Stimulated activated naive CD4-positive, alpha-beta T cell treated with Interleukin-2 at 50 U/mL for 16 hours (primary cell): ENCODE results near the gene TMC8.
A peak's percentile ranks its signal among the peaks of the same experiment; 100 is the strongest.

Source experiments
- DNase-seq: peaks from one replicate; lab custom pipeline; 2025; lab: John Stamatoyannopoulos, UW

The TMC8 gene

DNA sequence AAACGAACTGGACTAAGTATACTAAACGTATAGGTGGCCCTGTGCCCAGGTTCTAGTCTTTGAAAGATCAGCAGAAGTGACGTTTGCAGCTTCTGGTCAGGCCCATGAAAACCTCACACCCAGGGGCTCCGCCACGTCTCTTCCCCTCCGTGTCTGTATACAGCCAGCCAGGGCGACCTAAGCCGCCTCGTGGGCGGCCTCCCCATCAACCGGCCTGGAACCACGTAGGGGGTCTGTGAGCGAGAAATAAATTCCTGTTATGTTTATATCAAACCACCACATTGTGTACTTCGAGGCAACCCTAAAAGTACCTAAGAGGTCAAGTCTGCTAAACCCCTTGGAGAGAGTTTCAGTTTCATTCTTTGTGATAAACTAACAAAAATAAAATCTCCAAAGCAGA lies 49.5 kb downstream of the TMC8 start:
- no peak for DNase-seq

DNA sequence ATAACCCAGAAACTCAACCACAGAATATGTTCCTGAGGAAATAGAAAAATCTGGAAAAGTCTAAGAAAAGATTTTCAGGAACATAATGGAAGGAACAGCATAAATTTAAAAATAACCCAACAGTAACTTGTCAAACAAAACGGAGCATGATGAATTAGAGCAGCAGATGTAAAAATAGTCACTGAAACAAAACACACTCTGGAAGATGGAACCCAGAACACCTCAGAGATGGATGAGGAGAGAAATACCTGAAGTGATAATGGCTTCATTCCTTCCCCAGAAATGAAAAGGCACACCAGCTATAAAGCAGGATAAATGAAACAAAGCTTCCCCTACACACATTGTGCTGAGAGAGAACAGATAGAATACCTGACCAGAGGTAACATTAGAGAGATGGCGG lies 49.9 kb downstream of the TMC8 start:
- DNase-seq: no peak

DNA sequence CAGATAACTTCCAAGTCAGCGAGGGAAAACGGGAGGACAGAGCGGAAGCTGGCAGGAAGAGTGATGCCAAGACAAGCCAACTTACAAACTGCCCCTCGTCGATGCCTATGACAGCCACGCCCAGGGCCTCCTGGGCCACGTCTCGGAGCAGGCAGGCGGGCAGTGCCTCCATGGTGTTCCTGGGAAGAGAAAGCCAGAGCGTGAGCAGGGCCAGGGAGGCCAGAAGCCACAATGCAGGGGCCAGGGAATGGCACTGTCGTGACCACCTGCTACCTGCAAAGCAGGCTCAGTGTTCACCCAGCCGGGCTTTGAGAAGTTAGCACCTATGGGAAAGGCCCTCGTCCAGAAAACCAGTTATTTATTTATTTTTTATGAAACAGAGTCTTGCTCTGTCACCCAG lies 51.9 kb downstream of the TMC8 start:
- no peak for DNase-seq

DNA sequence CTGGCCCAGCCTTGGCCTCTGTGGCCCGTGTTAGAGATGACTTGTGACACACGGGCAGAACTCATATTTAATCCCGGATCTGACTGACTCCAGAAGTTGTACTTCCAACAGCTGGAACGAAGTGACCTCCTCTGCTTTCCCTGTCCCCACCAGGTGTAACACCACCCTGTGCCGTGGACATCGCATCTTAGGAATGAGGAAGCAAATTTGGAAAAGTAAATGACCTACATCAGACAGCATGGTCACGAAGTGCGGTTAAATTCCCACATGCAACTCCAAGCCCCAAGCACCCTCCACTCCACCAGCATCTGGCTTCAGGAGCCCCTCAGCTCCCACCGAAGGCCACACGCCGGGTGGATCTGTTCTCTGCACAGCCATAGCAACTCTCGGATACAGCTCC lies 53.3 kb downstream of the TMC8 start:
- no peak for DNase-seq

DNA sequence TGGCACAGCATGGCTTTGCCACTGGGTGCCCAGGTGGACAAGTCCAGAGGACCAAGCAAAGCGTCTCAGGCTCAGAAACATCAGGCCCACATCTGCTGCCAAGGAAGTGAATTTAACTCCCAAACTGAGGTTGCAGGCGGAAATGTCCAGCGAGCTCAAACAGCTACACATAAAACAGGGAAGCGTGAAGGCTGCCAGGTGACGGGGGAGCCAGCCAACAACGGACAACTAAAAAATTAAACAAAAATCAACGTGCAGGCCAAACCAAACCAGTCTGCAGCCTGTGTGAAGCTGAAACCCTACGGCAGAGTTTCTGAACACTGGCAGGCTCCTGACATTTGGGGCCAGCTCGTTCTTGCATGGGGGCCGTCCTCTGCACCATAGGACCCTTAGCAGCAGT lies 53.8 kb downstream of the TMC8 start:
- DNase-seq: no peak

DNA sequence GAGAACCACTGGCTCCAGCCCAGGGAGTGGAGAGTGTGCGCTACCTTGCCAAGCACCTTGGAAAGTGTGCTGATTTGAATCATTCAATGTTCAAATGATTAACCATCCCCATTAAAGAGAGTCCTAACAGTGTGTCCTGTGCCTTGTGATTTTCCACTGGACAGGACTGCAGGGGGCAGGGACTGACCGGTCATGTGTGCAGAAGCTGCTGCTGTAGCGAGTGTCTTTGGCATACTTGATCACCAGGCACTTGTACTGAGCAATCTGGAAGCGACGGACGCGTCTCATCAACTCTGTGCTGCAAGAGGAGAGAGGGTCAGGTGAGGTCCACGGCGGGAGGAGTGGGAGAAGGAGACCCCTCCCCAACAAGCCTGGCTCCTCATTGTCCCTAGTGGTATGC lies 54.3 kb downstream of the TMC8 start:
- no peak for DNase-seq

DNA sequence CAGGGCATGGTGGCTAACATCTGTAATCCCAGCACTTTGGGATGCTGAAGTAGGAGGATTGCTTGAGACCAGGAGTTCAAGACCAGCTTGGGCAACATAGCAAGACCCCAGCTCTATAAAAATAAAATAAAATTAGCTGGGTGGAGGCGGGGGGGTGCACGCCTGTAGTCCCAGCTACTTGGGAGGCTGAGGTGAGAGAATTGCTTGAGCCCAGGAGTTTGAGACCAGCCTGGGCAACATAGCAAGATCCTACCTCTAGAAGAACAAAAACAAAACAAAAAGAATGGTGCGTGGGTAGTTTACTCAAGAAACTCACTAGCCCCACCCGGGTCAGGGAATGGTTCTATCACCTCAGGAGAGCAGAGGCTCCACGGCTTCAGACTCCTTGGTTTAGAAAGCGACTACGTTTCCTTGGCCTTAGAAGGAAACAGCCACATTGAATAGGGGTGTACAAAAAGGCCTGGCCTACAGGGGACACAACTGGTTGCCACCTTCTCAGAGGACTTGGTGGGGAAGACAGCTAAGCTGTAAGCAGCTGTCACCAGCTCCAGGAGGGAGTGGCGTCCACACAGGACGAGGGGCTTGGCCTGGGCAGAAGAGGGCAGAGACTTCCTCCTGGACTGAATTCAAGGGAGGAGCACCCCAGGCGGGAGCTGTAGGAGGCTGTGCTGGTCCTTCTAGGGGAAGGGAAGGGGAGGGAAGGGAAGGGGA lies 55.6 kb downstream of the TMC8 start:
- DNase-seq: no peak

DNA sequence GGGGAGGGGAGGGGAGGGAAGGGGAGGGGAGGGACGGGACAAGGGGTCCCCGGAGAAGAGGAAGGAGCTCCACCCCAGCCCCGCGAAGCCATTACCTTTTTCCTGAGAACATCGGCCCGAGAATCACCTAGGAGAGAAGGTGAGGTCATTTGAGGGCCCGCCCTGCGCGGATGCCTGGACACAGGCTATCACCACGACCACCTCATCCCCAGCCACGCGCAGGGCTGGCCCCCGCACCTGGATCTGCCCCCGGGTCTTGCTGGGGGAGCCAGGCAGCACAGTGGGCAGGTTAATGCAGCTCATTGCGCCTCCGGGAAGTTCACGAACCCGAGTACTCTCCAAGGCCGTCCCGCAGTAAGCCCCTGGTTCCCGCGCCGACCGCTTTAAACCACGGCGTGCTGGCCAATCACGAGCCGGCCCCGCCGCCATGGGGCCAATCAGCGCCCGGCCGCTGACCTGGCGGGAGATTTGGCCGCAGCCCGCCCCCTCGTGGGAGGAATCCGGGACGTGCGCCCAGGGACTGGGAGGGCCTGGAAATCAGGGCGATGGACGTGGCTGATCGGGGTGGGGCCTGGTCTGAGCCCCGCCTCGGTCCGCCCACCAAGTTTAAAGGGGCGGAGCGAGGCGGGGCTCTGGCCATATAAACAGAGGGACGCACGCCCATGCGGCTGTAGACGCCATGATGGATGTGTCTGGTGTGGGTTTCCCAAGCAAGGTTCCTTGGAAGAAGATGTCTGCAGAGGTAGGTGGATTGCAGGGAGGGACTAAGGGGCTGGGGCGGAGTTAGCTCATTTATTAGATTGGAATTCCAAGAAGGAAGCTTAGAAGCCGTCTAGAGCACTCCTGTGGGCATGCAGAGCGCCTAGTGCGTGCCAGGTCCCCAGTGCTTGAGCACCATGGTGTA lies 56.4 kb downstream of the TMC8 start, which contains the start of the genes AFMID and TK1:
Gene AFMID (plus strand): TSS at position 671 of the 904 bp plus-strand sequence. CDS start 9 bp downstream, at position 680.
Gene TK1 (minus strand): TSS at position 361 of the 904 bp plus-strand sequence. CDS start 58 bp downstream, at position 303.
- peak; percentile 83 for DNase-seq
